Activated CD4-positive, CD25-positive, alpha-beta regulatory T cell treated with anti-CD3 and anti-CD28 coated beads, Interleukin-2, amount 50 U/mL, for 24 hours (primary cell): ENCODE results near the gene PTPRT.
"Not testable (repeated sequence)": the region's sequence is repeated elsewhere in the genome, so short reads cannot be mapped to it uniquely, and the experiment has no call there.

Experiments
- ATAC-seq, 2 donors: fragments of 150-1000 bp; cut with Tn5 transposase; one replicate each; pipeline ENCODE4 v1.10.0; 2021; ENCODE audit warnings: mild to moderate bottlenecking in 1 of 2, moderate library complexity in 1 of 2

Gene PTPRT

GRCh38 chr20:42901689-42902440 lies 287.8 kb downstream of the PTPRT start:
- no peak for ATAC-seq

DNA sequence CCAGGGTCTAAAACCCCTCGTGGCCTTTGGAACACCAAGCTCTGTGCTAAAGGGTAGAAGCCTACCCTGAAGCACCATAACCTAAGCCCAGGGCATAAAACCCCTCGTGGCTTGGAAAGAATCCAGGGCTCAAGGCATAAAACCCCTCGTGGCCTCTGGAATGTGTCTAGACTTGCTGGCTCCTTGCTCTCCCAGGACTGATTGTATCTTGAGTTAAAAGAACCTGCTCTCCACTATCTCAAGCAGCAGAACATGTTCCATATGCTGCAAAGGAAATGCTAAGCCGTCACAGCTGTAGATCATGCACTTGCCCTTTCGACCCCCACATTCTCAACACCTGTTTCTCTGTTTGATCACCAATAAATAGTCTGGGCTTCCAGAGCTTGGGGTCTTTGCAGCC lies 288.9 kb downstream of the PTPRT start:
- ATAC-seq, result not testable (repeated sequence)

DNA sequence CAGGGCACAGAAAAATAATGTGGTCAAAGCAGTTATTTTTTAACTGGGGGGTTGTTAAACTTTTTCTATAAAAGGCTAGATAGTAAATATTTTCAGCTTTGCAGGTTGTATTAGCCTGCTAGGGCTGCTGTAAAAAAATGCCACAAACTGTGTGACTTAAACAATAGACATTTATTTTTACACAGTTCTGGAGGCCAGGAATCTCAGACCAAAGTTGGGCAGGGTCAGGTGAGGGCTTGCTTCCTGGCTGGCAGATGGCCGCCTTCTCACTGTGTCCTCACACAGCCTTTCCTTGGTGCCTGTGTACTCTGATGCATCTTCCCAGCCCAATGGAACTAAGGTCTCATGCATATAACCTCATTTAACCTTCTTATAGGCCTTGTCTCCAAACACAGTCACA lies 294.7 kb downstream of the PTPRT start:
- ATAC-seq, result no peak

- no peak for ATAC-seq
Observed at GRCh38 chr20:42894483-42894882, 295.2 kb downstream of the PTPRT start.

DNA sequence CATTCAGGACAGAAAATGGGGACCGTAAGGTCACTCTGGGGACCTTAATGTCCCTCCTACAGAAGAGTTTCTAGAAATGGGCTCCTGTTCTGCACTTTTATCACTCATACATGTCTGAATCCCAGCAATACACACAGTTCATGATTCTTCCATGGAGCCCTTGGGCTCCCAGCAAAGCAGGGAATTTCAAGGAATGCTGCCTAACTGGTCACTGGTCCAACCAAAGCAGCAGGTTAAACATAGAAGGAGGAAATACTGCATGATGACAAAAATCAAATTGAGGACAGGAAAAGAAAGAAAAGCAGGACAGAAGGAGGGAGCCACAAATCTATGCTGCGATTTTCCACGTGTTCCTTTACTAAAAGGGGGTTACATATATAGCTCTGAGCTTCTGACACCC lies 300.2 kb downstream of the PTPRT start:
- no peak for ATAC-seq

GRCh38 chr20:42887281-42887680 lies 302.4 kb downstream of the PTPRT start:
- no peak for ATAC-seq

- no peak for ATAC-seq
Observed at GRCh38 chr20:42886801-42887200, 302.9 kb downstream of the PTPRT start.

DNA sequence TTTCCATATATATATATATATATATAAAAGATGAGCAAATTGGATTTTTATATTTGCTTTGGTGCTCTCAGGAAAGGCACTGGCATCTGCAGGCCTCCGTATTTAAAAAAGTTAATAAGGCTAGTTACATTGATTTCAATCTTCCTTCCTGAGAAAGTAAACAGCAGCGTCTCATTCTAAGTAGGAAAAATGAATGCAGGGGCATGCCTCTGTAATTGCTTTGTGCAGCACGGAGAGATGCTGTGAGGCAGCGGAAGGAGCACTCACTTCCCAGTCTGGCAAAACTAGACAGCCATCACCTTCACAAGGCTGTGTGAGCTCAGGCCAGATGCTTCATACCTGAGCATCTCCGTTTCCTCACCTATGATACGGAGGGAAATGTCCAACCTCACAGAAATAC lies 303.7 kb downstream of the PTPRT start:
- no peak for ATAC-seq

- no peak for ATAC-seq
Observed at GRCh38 chr20:42875581-42875980, 314.1 kb downstream of the PTPRT start.

GRCh38 chr20:42873259-42873658 lies 316.4 kb downstream of the PTPRT start:
- ATAC-seq, result no peak

- ATAC-seq, result no peak
Observed at GRCh38 chr20:42864116-42864515, 325.6 kb downstream of the PTPRT start.

DNA sequence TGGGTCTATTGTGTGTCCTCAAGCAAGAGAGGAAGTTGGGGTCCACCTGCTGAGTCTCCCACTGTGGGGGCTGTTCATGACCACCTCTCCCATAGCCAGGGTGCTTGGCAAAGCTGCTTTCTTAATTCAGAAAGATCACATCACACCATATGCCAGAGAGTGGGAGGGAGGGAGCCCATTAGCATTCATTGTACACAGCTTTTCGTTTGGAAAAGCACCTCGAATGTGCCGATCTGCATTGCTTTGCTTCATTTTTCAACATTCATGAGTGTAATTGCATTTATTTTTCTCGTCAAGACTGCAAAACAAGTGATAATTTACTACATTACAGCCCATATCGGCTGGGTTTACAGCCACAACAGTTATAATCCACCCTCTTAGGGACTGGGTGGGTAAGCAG lies 327.3 kb downstream of the PTPRT start:
- no peak for ATAC-seq

- no peak for ATAC-seq
Observed at GRCh38 chr20:42857446-42857845, 332.3 kb downstream of the PTPRT start.

DNA sequence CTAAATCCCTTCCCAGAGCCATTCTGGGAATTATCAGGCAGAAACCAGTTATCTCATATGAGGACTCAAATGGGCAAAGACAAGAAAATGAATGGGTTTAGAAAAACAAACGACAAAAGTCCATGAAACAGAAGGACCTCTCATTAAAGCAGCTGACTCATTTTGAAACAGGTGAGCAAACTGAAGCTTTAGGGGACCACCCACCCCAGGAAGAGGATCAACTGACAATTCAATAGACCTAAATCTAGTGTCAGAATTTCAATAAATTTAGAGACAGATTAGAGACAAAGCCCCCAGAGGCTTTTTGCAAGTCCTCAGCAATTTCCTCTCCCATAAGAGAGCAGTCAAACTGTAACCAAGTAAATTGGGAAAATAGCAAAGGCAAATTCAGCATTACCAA lies 333.8 kb downstream of the PTPRT start:
- no peak for ATAC-seq

DNA sequence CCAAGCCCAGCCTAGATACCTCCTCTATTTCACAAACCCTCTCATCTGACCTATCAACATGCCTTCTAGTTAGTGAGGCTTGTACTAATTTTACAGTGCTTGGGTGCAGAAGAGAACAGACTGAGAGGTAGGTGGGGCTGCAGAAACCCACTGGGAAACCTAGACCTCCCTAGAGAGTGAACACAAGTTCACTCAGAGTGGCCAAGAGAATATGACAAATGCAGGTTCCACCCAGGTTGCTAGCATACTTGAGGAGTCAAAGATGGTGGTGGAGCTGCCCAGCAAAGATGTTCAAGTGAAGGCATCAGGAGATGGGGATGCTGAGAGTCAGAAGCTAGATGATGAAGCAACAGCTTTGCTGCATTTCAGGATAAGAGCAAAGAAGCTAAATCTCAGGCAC lies 337.0 kb downstream of the PTPRT start:
- ATAC-seq, result no peak

- no peak for ATAC-seq
Observed at GRCh38 chr20:42846784-42847490, 342.8 kb downstream of the PTPRT start.

DNA sequence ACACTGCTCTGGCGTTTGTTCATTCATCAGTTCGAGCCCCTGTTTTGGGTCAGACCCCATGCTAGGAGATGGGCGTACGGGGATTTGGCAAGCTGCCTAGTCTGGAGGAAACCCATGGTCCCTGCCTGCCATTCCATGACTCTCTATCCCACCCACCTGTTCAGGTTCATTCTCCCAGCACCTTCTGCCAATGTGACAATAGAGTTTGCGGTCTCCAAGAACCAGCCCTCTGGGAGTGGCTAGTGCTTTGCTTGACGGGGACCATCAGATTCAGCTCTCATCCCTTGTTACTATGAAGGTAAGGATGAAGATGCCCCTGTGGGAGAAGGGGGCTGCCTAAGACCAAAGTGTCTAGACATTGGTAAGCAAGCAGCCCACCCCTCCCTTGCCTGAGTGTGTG lies 345.0 kb downstream of the PTPRT start:
- no peak for ATAC-seq

DNA sequence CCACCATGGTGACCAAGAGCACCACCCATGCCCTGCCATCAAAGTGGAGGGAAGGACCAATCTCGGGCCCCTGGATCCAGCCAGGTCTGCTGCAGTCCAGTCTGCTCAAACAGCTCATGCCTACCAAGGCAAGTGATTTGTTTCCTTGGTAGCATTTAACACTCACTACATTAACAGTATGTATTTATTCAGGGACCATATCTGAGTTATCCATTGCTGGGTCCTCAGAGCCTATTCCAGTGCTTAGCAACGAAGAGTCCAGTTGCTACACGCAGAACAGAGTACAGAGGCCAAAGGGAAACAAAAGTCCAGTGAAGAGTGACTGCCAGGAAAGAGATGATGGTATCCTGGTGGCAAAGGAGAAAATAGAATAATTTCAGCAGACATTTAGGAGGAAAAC lies 352.2 kb downstream of the PTPRT start:
- ATAC-seq, result no peak

- no peak for ATAC-seq
Observed at GRCh38 chr20:42836339-42836738, 353.4 kb downstream of the PTPRT start.

DNA sequence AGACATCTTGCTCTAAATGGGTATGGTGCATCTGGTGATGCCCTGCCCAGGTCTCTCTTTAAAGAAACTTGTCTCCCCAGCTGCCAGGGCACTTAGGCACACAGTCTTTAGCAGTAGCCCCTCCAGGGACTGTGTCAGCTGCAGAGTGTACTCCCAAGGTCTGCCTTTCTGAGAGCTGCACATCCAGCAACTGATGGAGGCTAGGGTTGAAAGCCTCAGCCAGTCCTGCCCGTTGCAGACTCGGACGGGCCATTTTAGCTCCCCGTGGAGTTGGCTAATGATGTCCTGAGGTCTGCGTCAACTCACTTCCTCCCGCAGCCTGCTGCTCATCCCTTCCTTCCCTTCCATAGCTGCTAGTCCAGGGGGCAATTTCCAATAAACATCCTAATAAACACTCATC lies 381.8 kb downstream of the PTPRT start:
- no peak for ATAC-seq

- no peak for ATAC-seq
Observed at GRCh38 chr20:42795111-42795695, 394.5 kb downstream of the PTPRT start.

DNA sequence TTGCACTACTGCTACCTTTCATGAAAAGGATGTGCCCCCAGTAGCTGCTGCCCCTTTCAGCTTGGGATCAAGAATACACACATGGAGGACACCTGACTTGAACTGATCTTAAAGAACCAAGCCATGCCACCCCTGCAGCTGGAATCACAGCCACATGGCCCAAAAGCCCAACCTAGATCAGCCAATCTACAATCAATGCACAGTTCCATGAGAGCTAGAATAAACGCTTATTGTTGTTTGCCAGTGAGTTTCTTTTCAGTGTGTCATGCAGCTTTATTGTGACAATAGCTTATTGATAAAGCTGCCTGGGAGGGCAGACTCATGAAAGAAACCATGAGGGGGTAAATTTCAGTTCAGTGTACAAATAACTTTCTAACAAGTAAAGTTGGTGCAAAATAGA lies 397.7 kb downstream of the PTPRT start:
- ATAC-seq, result no peak

- no peak for ATAC-seq
Observed at GRCh38 chr20:42790111-42790510, 399.6 kb downstream of the PTPRT start.

GRCh38 chr20:42788707-42789106 lies 401.0 kb downstream of the PTPRT start:
- no peak for ATAC-seq
